Epithelial cell of esophagus (primary cell): ENCODE measurements around the gene ADARB2.

Experiments
- DNase-seq: peaks from one replicate; pipeline ENCODE4 v3.0.0; 2010; ENCODE audit warnings: low read depth
- H3K4me3 ChIP-seq: 2 replicates; pipeline ENCODE4 v1.5.1; 2011; ENCODE audit warnings: mild to moderate bottlenecking, low read length, control low read depth
- TF ChIP-seq, protein P1 (sequence below): IDR thresholded peaks from 2 replicates; pipeline ENCODE4 v1.5.1; 2011; ENCODE audit warnings: low read depth, mild to moderate bottlenecking, low read length, control low read depth, inconsistent platforms; ENCODE audit not compliant: insufficient read depth; ENCODE audit errors: missing control alignments

Gene ADARB2

DNA sequence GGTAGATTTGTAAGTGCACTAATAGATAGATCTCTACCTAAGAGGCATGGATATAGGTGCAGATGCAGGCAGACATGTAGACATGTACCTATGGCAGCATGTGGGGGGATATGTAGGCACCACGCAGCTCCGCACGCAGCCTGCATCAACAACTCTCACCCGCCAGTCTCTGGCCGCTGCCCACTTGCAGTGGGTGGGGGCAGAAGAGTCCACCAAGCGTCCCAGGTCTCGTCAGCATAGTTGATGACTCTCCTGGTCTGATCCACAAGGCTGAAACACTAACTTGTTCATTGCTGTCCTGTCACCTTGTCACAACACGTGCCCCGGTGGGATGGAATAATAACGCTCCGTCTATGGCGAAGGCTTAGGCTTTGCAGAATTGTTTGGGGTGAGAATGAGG is 252.0 kb downstream of the ADARB2 start:
- H3K4me3 ChIP-seq = no peak overlapping the region
- DNase-seq = no peak
- TF ChIP-seq, protein P1, sequence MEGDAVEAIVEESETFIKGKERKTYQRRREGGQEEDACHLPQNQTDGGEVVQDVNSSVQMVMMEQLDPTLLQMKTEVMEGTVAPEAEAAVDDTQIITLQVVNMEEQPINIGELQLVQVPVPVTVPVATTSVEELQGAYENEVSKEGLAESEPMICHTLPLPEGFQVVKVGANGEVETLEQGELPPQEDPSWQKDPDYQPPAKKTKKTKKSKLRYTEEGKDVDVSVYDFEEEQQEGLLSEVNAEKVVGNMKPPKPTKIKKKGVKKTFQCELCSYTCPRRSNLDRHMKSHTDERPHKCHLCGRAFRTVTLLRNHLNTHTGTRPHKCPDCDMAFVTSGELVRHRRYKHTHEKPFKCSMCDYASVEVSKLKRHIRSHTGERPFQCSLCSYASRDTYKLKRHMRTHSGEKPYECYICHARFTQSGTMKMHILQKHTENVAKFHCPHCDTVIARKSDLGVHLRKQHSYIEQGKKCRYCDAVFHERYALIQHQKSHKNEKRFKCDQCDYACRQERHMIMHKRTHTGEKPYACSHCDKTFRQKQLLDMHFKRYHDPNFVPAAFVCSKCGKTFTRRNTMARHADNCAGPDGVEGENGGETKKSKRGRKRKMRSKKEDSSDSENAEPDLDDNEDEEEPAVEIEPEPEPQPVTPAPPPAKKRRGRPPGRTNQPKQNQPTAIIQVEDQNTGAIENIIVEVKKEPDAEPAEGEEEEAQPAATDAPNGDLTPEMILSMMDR = no peak

DNA sequence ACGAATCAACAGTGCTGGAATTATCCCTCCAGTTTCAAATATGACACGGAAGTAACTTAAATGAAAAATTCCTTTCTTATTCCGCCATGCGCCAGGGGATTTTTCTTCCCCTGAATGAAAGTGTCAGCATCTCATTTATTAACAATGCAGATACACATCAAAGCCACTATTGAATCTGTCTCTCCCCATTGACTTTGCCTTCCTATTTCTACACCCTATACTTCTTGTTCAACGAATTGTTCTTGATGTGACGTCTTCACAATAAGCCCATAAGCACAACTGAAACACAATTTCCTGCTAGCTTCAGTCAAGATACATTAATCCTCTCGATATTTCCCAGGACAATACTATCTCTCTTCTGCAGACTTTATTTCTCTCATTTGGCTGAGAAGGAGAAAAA is 253.5 kb downstream of the ADARB2 start:
- H3K4me3 ChIP-seq = no peak overlapping the region
- DNase-seq = no peak
- TF ChIP-seq, protein P1 = no peak

DNA sequence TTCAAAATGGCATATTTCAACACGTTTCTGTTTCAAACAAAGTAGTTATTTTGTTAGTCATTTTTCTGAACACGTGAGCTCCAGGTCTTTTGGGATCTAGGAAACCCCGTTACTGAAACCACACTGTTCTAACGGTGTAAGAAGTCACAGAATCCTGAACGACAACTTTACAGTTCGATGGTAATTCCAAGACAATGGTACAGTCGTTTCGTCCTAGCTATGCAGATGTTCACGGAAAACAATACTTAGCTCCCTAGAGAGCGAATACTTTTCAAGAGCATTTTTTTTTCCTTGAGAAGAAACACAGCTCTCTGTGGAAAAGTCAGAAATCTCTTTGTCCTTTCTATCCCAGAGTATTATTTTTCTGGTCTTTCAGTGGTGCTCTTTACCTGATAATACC is 254.1 kb downstream of the ADARB2 start:
- TF ChIP-seq, protein P1 = no peak
- H3K4me3 ChIP-seq = no peak overlapping the region
- no peak for DNase-seq

DNA sequence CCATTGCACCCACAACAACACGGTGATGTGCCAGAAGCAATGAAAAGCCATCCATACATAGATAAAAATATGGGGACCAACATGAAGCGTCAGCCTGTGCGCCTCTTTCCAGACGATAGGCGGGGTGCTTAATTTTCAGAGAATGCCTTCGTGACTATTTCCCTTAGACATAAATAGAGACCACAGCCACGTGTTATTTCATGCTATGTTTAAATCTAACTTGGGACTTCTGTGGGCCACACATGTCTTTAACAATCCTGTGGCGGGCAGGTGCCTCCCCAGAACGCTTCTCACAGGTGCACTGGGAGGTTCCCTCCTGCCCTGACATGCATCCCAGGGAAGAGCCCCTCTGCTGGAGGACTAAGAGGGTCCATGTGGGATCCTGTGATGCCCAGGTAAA is 259.7 kb downstream of the ADARB2 start:
- no peak for DNase-seq
- no peak overlapping the region for H3K4me3 ChIP-seq

DNA sequence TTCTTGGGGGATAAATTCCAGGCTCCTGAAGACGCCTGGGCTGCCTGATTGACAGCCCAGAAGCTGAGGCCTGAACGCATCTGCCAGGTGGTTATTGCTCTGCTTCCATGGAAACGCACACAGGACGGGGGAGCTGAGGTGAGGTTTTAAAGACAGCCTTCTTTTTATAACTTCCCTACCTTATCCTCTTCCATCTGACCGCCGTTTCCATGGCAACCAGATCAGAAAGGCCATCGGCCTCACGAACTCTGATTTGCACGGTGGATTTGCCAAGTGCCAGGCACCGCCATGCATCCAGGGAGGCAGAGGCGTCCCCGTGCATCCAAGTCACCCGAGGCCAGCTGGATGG is 260.9 kb downstream of the ADARB2 start:
- H3K4me3 ChIP-seq = no peak overlapping the region
- DNase-seq = no peak
- TF ChIP-seq, protein P1 = no peak

More for the DNA sequence above, 259.7 kb downstream of the ADARB2 start:
- TF ChIP-seq, protein P1 = no peak

DNA sequence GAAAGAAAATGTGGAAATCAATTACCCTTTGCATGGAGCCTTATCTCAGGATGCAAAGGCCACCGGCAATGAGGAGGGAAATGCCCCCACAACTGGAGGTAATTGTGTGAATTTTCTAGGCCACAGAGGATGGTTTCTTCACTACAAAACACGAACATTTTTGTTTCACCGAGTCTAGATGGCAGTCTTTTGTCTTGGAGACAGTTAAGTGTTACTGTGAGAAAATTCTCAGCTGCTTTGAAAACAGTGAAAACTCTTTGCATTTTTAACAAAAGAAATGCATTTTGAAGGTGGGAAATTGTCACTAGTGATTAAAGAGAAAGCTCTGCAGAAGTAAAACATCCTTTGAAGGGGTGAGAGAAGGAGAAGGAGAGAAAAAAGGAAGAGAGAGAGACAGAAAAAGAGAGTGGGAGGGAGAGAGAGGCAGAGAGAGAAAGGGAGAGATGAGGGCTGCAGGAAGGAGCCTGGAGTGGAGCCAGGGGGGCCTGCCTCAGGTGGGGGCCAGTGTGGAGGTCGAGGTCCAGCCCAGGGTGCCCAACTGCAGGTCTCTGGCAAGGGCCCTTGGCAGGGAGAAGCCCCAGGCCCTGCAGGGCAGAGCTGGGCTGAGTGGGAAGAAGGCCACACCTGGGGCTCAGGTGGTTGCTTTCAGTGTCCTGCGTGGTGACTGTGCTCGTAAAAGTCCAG is 261.4 kb downstream of the ADARB2 start:
- no peak for DNase-seq
- TF ChIP-seq, protein P1 = no peak
- H3K4me3 ChIP-seq = no peak overlapping the region

DNA sequence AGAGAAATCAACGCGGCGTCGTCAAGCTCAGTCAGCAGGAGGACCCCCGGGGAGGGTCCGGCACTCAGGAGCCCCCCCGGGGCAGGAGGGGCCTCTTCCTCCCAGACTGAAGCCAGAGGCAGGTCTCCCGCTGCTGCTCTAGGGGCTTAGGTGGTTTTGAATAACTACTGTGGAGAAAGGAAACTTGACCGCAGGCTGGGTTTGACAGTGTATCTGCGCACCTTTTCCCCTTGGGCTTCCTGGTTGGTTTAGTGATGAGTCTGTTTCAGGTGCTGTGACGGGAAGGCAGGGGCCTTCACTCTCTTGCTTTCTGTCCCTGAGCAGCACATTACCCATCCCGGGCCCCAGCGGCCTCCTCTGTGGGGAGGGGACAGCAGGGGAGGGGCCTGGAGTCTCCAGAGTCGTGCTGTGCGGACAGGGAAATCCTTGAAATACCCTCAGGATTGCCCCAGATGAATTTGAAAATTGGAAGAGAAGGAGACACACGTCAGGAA is 262.2 kb downstream of the ADARB2 start:
- TF ChIP-seq, protein P1 = no peak
- no peak overlapping the region for H3K4me3 ChIP-seq
- DNase-seq = no peak
